Measurements from ENCODE around the gene MRPL51. TPM values are rescaled to one million over a fixed set of nuclear protein-coding genes. Genes with fewer than 3 reads are reported as not detected.

The MRPL51 gene
- total and polyA plus RNA-seq, 9 of the 15 experiments (the other 6 are each of a cell fraction or from before 2014, with no cell fraction given): 127 to 727 (median 208) TPM

DNA sequence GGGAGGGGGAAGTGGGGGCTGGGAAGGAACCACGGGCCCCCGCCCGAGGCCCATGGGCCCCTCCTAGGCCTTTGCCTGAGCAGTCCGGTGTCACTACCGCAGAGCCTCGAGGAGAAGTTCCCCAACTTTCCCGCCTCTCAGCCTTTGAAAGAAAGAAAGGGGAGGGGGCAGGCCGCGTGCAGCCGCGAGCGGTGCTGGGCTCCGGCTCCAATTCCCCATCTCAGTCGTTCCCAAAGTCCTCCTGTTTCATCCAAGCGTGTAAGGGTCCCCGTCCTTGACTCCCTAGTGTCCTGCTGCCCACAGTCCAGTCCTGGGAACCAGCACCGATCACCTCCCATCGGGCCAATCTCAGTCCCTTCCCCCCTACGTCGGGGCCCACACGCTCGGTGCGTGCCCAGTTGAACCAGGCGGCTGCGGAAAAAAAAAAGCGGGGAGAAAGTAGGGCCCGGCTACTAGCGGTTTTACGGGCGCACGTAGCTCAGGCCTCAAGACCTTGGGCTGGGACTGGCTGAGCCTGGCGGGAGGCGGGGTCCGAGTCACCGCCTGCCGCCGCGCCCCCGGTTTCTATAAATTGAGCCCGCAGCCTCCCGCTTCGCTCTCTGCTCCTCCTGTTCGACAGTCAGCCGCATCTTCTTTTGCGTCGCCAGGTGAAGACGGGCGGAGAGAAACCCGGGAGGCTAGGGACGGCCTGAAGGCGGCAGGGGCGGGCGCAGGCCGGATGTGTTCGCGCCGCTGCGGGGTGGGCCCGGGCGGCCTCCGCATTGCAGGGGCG, 41.0 kb upstream of the MRPL51 start, which contains the start of gene GAPDH (continued):
- TF ChIP-seq, protein P1, sequence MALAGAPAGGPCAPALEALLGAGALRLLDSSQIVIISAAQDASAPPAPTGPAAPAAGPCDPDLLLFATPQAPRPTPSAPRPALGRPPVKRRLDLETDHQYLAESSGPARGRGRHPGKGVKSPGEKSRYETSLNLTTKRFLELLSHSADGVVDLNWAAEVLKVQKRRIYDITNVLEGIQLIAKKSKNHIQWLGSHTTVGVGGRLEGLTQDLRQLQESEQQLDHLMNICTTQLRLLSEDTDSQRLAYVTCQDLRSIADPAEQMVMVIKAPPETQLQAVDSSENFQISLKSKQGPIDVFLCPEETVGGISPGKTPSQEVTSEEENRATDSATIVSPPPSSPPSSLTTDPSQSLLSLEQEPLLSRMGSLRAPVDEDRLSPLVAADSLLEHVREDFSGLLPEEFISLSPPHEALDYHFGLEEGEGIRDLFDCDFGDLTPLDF (CRISPR knock-in tag; IDR thresholded peaks at IDR 0.05): peak; percentile 93; the same call in 1 of the 2 replicates
- TF ChIP-seq CBX1 (IDR thresholded peaks at IDR 0.05; ENCODE audit: low read depth) (peak; percentile 86; the same call in 1 of the 2 replicates), EGR1 (conservative IDR thresholded peaks at IDR 0.05) (peak; percentile 89), CEBPB (tag; IDR thresholded peaks at IDR 0.05) (no peak), FOXP1 (CRISPR knock-in tag; IDR thresholded peaks at IDR 0.05) (peak; percentile 98), NELFE (IDR thresholded peaks at IDR 0.05; ENCODE audit: insufficient read depth, insufficient read length) (peak; percentile 43), ASH1L (IDR thresholded peaks at IDR 0.05; ENCODE audit: borderline replicate concordance, low read depth, partially characterized antibody) (no peak), SMARCB1 (IDR thresholded peaks at IDR 0.05; ENCODE audit: insufficient read length, low read depth) (no peak), PRMT5 (CRISPR knock-in tag; IDR thresholded peaks at IDR 0.05) (0 out of 2 replicates have a peak, but pooled peaks have one; percentile 83), CEBPG (CRISPR knock-in tag; IDR thresholded peaks at IDR 0.05) (no peak; the same call in 1 of the 2 replicates), CEBPG (tag; conservative IDR thresholded peaks at IDR 0.05 in 1 of 2, IDR thresholded peaks at IDR 0.05 in 1 of 2) (no peak), L3MBTL2 (IDR thresholded peaks at IDR 0.05) (peak; percentile 96), BRD4 (IDR thresholded peaks at IDR 0.05) (no peak), FOXA3 (CRISPR knock-in tag; conservative IDR thresholded peaks at IDR 0.05 in 1 of 2, IDR thresholded peaks at IDR 0.05 in 1 of 2) (peak in 1 of 2 experiments; percentile 87; a peak in 2 of 4 replicates)
- TF ChIP-seq, protein P2, sequence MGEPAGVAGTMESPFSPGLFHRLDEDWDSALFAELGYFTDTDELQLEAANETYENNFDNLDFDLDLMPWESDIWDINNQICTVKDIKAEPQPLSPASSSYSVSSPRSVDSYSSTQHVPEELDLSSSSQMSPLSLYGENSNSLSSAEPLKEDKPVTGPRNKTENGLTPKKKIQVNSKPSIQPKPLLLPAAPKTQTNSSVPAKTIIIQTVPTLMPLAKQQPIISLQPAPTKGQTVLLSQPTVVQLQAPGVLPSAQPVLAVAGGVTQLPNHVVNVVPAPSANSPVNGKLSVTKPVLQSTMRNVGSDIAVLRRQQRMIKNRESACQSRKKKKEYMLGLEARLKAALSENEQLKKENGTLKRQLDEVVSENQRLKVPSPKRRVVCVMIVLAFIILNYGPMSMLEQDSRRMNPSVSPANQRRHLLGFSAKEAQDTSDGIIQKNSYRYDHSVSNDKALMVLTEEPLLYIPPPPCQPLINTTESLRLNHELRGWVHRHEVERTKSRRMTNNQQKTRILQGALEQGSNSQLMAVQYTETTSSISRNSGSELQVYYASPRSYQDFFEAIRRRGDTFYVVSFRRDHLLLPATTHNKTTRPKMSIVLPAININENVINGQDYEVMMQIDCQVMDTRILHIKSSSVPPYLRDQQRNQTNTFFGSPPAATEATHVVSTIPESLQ (CRISPR knock-in tag; IDR thresholded peaks at IDR 0.05): 0 out of 2 replicates have a peak, but pooled peaks have one; percentile 26
- TF ChIP-seq, protein P3, sequence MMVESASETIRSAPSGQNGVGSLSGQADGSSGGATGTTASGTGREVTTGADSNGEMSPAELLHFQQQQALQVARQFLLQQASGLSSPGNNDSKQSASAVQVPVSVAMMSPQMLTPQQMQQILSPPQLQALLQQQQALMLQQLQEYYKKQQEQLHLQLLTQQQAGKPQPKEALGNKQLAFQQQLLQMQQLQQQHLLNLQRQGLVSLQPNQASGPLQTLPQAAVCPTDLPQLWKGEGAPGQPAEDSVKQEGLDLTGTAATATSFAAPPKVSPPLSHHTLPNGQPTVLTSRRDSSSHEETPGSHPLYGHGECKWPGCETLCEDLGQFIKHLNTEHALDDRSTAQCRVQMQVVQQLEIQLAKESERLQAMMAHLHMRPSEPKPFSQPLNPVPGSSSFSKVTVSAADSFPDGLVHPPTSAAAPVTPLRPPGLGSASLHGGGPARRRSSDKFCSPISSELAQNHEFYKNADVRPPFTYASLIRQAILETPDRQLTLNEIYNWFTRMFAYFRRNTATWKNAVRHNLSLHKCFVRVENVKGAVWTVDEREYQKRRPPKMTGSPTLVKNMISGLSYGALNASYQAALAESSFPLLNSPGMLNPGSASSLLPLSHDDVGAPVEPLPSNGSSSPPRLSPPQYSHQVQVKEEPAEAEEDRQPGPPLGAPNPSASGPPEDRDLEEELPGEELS (CRISPR knock-in tag; IDR thresholded peaks at IDR 0.05; ENCODE audit: borderline replicate concordance): peak; percentile 96
- TF ChIP-seq, protein P4, sequence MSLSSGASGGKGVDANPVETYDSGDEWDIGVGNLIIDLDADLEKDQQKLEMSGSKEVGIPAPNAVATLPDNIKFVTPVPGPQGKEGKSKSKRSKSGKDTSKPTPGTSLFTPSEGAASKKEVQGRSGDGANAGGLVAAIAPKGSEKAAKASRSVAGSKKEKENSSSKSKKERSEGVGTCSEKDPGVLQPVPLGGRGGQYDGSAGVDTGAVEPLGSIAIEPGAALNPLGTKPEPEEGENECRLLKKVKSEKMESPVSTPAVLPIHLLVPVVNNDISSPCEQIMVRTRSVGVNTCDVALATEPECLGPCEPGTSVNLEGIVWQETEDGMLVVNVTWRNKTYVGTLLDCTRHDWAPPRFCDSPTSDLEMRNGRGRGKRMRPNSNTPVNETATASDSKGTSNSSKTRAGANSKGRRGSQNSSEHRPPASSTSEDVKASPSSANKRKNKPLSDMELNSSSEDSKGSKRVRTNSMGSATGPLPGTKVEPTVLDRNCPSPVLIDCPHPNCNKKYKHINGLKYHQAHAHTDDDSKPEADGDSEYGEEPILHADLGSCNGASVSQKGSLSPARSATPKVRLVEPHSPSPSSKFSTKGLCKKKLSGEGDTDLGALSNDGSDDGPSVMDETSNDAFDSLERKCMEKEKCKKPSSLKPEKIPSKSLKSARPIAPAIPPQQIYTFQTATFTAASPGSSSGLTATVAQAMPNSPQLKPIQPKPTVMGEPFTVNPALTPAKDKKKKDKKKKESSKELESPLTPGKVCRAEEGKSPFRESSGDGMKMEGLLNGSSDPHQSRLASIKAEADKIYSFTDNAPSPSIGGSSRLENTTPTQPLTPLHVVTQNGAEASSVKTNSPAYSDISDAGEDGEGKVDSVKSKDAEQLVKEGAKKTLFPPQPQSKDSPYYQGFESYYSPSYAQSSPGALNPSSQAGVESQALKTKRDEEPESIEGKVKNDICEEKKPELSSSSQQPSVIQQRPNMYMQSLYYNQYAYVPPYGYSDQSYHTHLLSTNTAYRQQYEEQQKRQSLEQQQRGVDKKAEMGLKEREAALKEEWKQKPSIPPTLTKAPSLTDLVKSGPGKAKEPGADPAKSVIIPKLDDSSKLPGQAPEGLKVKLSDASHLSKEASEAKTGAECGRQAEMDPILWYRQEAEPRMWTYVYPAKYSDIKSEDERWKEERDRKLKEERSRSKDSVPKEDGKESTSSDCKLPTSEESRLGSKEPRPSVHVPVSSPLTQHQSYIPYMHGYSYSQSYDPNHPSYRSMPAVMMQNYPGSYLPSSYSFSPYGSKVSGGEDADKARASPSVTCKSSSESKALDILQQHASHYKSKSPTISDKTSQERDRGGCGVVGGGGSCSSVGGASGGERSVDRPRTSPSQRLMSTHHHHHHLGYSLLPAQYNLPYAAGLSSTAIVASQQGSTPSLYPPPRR (CRISPR knock-in tag; IDR thresholded peaks at IDR 0.05; ENCODE audit: borderline replicate concordance): peak; percentile 25; the same call in 1 of the 2 replicates
